Measurements from ENCODE around the gene CTXN1. TPM values are rescaled to one million over a fixed set of nuclear protein-coding genes. Genes with fewer than 3 reads are reported as not detected.
"Not testable (repeated sequence)": the region's sequence is repeated elsewhere in the genome, so short reads cannot be mapped to it uniquely, and the experiment has no call there.

CTXN1 gene
- total RNA-seq, 4 donors from 2014 or later = 2.9 to 29.7 (median 4.8) TPM

DNA sequence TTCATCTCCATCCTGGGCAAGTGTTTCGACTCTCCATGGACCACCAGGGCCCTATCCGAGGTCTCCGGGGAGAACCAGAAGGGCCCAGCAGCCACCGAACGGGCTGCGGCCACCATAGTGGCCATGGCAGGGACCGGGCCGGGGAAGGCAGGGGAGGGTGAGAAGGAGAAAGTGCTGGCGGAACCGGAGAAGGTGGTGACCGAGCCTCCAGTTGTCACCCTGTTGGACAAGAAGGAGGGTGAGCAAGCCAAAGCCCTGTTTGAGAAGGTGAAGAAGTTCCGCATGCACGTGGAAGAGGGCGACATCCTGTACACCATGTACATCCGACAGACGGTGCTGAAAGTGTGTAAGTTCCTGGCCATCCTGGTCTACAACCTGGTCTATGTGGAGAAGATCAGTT is 27.0 kb downstream of the CTXN1 start:
- Histone ChIP-seq H3K27me3 (no peaks in the 10 kb centered on the region), H3K27ac (no peak overlapping the region), H3K36me3 (no peaks in the 10 kb centered on the region), H3K4me3 (no peak overlapping the region), H3K9me3 (no peaks in the 10 kb centered on the region), H3K4me1 (peaks cover 3 to 15% (median 12%) of the 10 kb centered on the region in 4 donors)
- in situ Hi-C loops (cut with MboI; ENCODE audit: low pct_ligation_motif_present in 1 of 4, low pct_unique_long_range_greater_than_20kb in 1 of 4, low sequenced_read_pairs in 3 of 4) (no loop called here), intact Hi-C loops (cut with DNase I; ENCODE audit: low total_unique reads) (loop anchor here (5.0 kb wide), 1 partner anchor 1433 kb away; no protein-coding TSS in a partner anchor)
- DNase-seq = peak; percentile 6
- 94% methylated on average over 16 of the region's 16 CpGs; no CpG with 5 or more reads in 1 of the 2 donors for WGBS, 2 donors (ENCODE audit: low coverage in 1 of 2)
- TF ChIP-seq POLR2A (IDR thresholded peaks at IDR 0.05) (no peak), POLR2AphosphoS5 (IDR thresholded peaks at IDR 0.05) (no peak), EP300 (IDR thresholded peaks at IDR 0.05; ENCODE audit: low read depth) (no peak)
- TF ChIP-seq, protein P1, sequence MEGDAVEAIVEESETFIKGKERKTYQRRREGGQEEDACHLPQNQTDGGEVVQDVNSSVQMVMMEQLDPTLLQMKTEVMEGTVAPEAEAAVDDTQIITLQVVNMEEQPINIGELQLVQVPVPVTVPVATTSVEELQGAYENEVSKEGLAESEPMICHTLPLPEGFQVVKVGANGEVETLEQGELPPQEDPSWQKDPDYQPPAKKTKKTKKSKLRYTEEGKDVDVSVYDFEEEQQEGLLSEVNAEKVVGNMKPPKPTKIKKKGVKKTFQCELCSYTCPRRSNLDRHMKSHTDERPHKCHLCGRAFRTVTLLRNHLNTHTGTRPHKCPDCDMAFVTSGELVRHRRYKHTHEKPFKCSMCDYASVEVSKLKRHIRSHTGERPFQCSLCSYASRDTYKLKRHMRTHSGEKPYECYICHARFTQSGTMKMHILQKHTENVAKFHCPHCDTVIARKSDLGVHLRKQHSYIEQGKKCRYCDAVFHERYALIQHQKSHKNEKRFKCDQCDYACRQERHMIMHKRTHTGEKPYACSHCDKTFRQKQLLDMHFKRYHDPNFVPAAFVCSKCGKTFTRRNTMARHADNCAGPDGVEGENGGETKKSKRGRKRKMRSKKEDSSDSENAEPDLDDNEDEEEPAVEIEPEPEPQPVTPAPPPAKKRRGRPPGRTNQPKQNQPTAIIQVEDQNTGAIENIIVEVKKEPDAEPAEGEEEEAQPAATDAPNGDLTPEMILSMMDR (IDR thresholded peaks at IDR 0.05) = no peak

DNA sequence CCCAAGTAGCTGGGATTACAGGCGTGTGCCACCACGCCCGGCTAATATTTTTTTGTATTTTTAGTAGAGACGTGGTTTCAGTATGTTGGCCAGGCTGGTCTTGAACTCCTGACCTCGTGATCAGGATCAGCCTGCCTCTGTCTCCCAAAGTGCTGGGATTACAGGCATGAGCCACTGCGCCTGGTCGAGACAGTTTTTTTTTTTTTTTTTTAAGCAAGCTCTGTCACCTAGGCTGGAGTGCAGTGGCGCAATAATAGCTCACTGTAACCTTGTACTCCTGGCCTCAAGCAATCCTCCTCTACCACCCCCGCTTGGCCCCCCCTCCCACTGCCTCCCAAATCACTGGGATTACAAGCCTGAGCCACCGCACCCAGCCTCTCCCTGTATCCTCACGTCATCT is 28.6 kb downstream of the CTXN1 start:
- intact Hi-C loops (cut with DNase I; ENCODE audit: low total_unique reads) (loop anchor here (5.0 kb wide), 1 partner anchor 1435 kb away; no protein-coding TSS in a partner anchor), in situ Hi-C loops (cut with MboI; ENCODE audit: low pct_ligation_motif_present in 1 of 4, low pct_unique_long_range_greater_than_20kb in 1 of 4, low sequenced_read_pairs in 3 of 4) (no loop called here)
- Histone ChIP-seq H3K9me3 (no peaks in the 10 kb centered on the region), H3K27me3 (no peaks in the 10 kb centered on the region), H3K27ac (no peak overlapping the region), H3K4me3 (no peak overlapping the region), H3K36me3 (no peaks in the 10 kb centered on the region), H3K4me1 (peaks cover 0 to 6% (median 3%) of the 10 kb centered on the region in 4 donors)
- TF ChIP-seq POLR2A (IDR thresholded peaks at IDR 0.05) (no peak), EP300 (IDR thresholded peaks at IDR 0.05; ENCODE audit: low read depth) (no peak), POLR2AphosphoS5 (IDR thresholded peaks at IDR 0.05) (no peak)
- TF ChIP-seq, protein P1 (IDR thresholded peaks at IDR 0.05) = no peak
- WGBS, 2 donors (ENCODE audit: low coverage in 1 of 2) = 85 to 89% methylated on average over 3 to 11 of the region's 11 CpGs
- no peak for DNase-seq

GRCh38 chr19:7895565-7895964 is 30.4 kb downstream of the CTXN1 start:
- H3K4me1 ChIP-seq = peaks cover 0 to 6% (median 3%) of the 10 kb centered on the region in 4 donors
- H3K27ac ChIP-seq = no peak overlapping the region
- TF ChIP-seq POLR2AphosphoS5 (IDR thresholded peaks at IDR 0.05) (no peak), EP300 (IDR thresholded peaks at IDR 0.05; ENCODE audit: low read depth) (no peak), POLR2A (IDR thresholded peaks at IDR 0.05) (no peak)
- TF ChIP-seq, protein P1 (IDR thresholded peaks at IDR 0.05) = no peak
- no peaks in the 10 kb centered on the region for H3K9me3 ChIP-seq
- in situ Hi-C loops (cut with MboI; ENCODE audit: low pct_ligation_motif_present in 1 of 4, low pct_unique_long_range_greater_than_20kb in 1 of 4, low sequenced_read_pairs in 3 of 4) (no loop called here), intact Hi-C loops (cut with DNase I; ENCODE audit: low total_unique reads) (loop anchor here (5.0 kb wide), 1 partner anchor 1437 kb away; no protein-coding TSS in a partner anchor)
- WGBS, 2 donors (ENCODE audit: low coverage in 1 of 2) = 84% methylated on average over 13 of the region's 13 CpGs; no CpG with 5 or more reads in 1 of the 2 donors
- H3K27me3 ChIP-seq = no peaks in the 10 kb centered on the region
- H3K4me3 ChIP-seq = no peak overlapping the region
- H3K36me3 ChIP-seq = no peaks in the 10 kb centered on the region
- peak; percentile 6 for DNase-seq

DNA sequence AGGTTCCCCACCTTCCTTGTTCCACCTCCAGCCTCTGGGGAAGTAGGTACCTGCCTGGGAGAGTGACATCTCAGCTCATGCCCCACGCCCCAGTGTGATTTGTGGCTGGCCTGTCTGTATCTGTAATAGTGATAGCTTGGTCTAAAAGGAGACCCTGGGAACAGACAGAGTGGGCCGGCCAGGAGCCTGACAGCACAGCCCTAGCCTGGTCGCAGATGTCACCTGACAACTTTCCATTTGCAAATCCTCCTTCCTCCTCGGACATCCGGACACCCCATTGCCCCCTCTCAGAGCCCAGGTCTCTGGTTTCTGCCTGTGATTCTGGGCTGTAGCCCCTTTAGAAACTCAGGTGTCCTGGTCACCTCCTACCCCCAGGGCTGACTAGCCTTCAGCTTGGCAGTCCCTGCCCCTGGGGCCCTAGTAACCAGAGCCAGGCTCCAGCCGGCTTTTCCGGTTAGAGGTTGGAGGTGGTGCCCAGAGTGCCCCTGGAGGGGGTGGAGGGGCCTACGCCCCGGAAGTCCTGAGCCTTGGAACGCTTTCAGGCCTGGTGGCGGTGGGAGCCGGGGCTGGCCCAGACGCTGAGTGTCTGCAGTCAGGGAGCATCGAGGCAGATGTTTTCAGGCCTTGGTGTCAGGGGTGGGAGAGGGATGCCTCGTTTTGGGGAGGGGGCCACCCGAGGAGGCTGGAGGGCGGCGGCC is 31.2 kb downstream of the CTXN1 start:
- H3K9me3 ChIP-seq = no peaks in the 10 kb centered on the region
- peaks cover 3% of the 10 kb centered on the region for H3K27me3 ChIP-seq
- peak; percentile 43 for DNase-seq
- intact Hi-C loops (cut with DNase I; ENCODE audit: low total_unique reads) = loop anchor here (5.0 kb wide), 1 partner anchor 1438 kb away; no protein-coding TSS in a partner anchor
- WGBS, 2 donors (ENCODE audit: low coverage in 1 of 2) = 49 to 60% methylated on average over 2 to 18 of the region's 18 CpGs
- TF ChIP-seq POLR2AphosphoS5 (IDR thresholded peaks at IDR 0.05) (no peak), POLR2A (IDR thresholded peaks at IDR 0.05) (peak; percentile 6)
- H3K4me3 ChIP-seq = no peak overlapping the region
- no peaks in the 10 kb centered on the region for H3K36me3 ChIP-seq
- H3K27ac ChIP-seq = no peak overlapping the region
- in situ Hi-C loops (cut with MboI; ENCODE audit: low pct_ligation_motif_present in 1 of 4, low pct_unique_long_range_greater_than_20kb in 1 of 4, low sequenced_read_pairs in 3 of 4) = no loop called here
- peaks cover 0 to 6% (median 3%) of the 10 kb centered on the region in 4 donors for H3K4me1 ChIP-seq

DNA sequence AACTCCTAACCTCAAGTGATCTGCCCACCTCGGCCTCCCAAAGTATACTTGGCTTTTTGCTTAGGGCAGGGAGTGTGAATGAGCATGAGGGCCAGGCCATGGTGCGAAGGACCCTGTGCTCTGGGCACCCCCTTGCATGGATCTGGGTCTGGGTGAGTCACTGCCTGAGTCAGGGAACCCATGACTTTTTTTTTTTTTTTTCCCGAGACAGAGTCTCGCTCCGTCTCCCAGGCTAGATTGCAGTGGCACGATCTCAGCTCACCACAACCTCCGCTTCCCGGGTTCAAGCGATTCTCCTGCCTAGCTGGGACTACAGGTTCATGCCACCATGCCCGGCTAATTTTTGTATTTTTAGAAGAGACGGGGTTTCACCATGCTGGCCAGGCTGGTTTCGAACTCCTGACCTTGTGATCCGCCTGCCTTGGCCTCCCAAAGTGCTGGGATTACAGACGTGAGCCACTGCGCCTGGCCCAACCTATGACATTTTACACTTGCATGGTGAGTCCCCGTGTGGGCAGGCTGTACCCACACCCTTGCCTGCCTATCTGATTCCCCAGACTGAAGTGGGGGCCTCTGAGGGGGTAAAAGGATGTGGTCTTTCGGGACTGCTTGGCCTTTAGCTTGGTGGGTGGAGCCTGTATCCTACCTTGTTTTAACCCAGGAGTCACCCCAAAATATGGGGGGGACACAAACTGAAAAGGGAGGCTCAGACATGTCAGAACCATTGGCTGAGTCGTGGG is 32.4 kb downstream of the CTXN1 start:
- H3K36me3 ChIP-seq; DNase-seq; in situ Hi-C loops (cut with MboI; ENCODE audit: low pct_ligation_motif_present in 1 of 4, low pct_unique_long_range_greater_than_20kb in 1 of 4, low sequenced_read_pairs in 3 of 4); H3K9me3 ChIP-seq; H3K4me3 ChIP-seq; H3K27ac ChIP-seq; intact Hi-C loops (cut with DNase I; ENCODE audit: low total_unique reads): not testable (repeated sequence)
- Histone ChIP-seq H3K4me1 (peaks cover 0 to 11% (median 5%) of the 10 kb centered on the region in 4 donors), H3K27me3 (peaks cover 14% of the 10 kb centered on the region)
- WGBS, 2 donors (ENCODE audit: low coverage in 1 of 2) = 87 to 97% methylated on average over 6 to 18 of the region's 18 CpGs

Measured in transverse colon (tissue), 4 donors.